Measurements from ENCODE around the gene USP48. TPM values are rescaled to one million over a fixed set of nuclear protein-coding genes. Genes with fewer than 3 reads are reported as not detected.

USP48 gene
- total and polyA plus RNA-seq, 12 donors = 13.8 to 45.0 (median 36.1) TPM

- no peak for TF ChIP-seq CTCF (IDR thresholded peaks at IDR 0.05)
- H3K27ac ChIP-seq = peak overlapping the region in 9 of 10 donors; percentile 6 to 69 (median 52)
- 54 to 60% methylated on average over 7 of the region's 7 CpGs for WGBS, 2 donors
- ATAC-seq (peak in 6 of 8 donors; percentile 36 to 74 (median 55)), DNase-seq (no peak)
- no peaks in the 10 kb centered on the region for H3K9me3 ChIP-seq
- H3K27me3 ChIP-seq = no peaks in the 10 kb centered on the region
- H3K36me3 ChIP-seq = peaks cover 0 to 3% (median 0%) of the 10 kb centered on the region in 9 donors
- intact Hi-C loops (cut with DNase I) = no loop called here
- no peak overlapping the region for H3K4me3 ChIP-seq
- peaks cover 0 to 86% (median 29%) of the 10 kb centered on the region in 9 donors for H3K4me1 ChIP-seq
Observed at GRCh38 chr1:21763694-21764419, 19.1 kb downstream of the USP48 start.

GRCh38 chr1:21763236-21763635 is 19.7 kb downstream of the USP48 start:
- no peak for ATAC-seq
- WGBS, 2 donors = 90 to 93% methylated on average over 10 of the region's 10 CpGs
- H3K36me3 ChIP-seq = no peaks in the 10 kb centered on the region
- TF ChIP-seq CTCF (IDR thresholded peaks at IDR 0.05) = no peak
- intact Hi-C loops (cut with DNase I) = no loop called here
- peak overlapping the region in 6 of 10 donors; percentile 6 to 63 (median 32) for H3K27ac ChIP-seq
- no peaks in the 10 kb centered on the region for H3K27me3 ChIP-seq
- DNase-seq = no peak
- peaks cover 0 to 80% (median 29%) of the 10 kb centered on the region in 9 donors for H3K4me1 ChIP-seq
- H3K4me3 ChIP-seq = no peak overlapping the region
- no peaks in the 10 kb centered on the region for H3K9me3 ChIP-seq

GRCh38 chr1:21762022-21762404 is 20.9 kb downstream of the USP48 start:
- H3K27ac ChIP-seq = no peak overlapping the region
- peaks cover 0 to 68% (median 29%) of the 10 kb centered on the region in 9 donors for H3K4me1 ChIP-seq
- ATAC-seq (no peak), DNase-seq (no peak)
- 91 to 96% methylated on average over 8 of the region's 8 CpGs for WGBS, 2 donors
- no peaks in the 10 kb centered on the region for H3K9me3 ChIP-seq
- peaks cover 0 to 3% (median 0%) of the 10 kb centered on the region in 9 donors for H3K36me3 ChIP-seq
- no peak overlapping the region for H3K4me3 ChIP-seq
- intact Hi-C loops (cut with DNase I) = no loop called here
- TF ChIP-seq CTCF (IDR thresholded peaks at IDR 0.05) = no peak
- no peaks in the 10 kb centered on the region for H3K27me3 ChIP-seq

GRCh38 chr1:21761052-21761451 is 21.9 kb downstream of the USP48 start:
- H3K4me1 ChIP-seq = peaks cover 0 to 58% (median 29%) of the 10 kb centered on the region in 9 donors

More at GRCh38 chr1:21761052-21761451, 21.9 kb downstream of the USP48 start:
- no peak for TF ChIP-seq CTCF (IDR thresholded peaks at IDR 0.05)
- 61 to 62% methylated on average over 3 of the region's 3 CpGs for WGBS, 2 donors
- H3K27ac ChIP-seq = no peak overlapping the region
- H3K27me3 ChIP-seq = no peaks in the 10 kb centered on the region
- H3K4me3 ChIP-seq = no peak overlapping the region
- intact Hi-C loops (cut with DNase I) = no loop called here
- no peak for DNase-seq
- ATAC-seq = no peak
- peaks cover 0 to 11% (median 2%) of the 10 kb centered on the region in 9 donors for H3K36me3 ChIP-seq
- no peaks in the 10 kb centered on the region for H3K9me3 ChIP-seq

Measured in heart right ventricle (tissue), 16 donors.